Activated CD8-positive, alpha-beta memory T cell treated with anti-CD3 and anti-CD28 coated beads, Interleukin-2, amount 50 U/mL, for 48 hours (primary cell): ENCODE measurements around the gene MYCBP2.
"Not testable (repeated sequence)": the region's sequence is repeated elsewhere in the genome, so short reads cannot be mapped to it uniquely, and the experiment has no call there.

Source experiments
- DNase-seq: peaks from one replicate; pipeline ENCODE4 v3.0.0-alpha.2; 2020

The MYCBP2 gene

DNA sequence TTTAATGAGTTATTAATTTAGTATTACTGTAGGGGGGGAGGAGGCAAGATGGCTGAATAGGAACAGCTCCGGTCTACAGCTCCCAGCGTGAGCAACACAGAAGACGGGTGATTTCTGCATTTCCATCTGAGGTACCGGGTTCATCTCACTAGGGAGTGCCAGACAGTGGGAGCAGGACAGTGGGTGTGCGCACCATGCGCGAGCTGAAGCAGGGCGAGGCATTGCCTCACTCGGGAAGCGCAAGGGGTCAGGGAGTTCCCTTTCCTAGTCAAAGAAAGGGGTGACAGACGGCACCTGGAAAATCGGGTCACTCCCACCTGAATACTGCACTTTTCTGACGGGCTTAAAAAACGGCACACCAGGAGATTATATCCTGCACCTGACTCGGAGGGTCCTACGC, 127.9 kb downstream of the MYCBP2 start:
- DNase-seq, result not testable (repeated sequence)

DNA sequence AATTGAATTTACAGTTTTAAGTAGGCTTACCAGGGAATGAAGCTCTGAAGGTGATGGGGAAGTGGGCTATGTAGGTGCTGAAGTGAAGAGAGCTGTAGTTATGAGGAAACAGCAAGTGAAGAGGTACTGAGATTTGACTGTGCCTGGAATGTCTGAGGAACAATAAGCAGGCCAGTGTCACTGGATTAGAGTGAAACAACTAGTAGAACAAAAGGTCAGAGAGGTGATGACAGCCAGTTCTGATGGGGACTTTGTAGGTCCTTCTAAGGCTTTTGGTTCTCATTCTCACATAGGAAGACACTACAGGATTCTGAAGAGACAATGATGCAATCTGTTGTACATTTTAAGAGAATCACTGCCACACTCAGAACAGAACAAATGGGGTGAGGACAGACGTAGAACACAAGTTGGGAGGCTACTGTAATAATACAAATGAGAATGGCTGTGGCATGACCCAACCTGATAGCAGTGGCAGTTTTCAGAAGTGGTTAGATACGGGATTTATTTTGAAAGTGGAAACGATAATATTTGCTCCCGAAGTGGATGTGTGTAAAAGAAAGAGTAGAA, 130.8 kb downstream of the MYCBP2 start:
- no peak for DNase-seq

DNA sequence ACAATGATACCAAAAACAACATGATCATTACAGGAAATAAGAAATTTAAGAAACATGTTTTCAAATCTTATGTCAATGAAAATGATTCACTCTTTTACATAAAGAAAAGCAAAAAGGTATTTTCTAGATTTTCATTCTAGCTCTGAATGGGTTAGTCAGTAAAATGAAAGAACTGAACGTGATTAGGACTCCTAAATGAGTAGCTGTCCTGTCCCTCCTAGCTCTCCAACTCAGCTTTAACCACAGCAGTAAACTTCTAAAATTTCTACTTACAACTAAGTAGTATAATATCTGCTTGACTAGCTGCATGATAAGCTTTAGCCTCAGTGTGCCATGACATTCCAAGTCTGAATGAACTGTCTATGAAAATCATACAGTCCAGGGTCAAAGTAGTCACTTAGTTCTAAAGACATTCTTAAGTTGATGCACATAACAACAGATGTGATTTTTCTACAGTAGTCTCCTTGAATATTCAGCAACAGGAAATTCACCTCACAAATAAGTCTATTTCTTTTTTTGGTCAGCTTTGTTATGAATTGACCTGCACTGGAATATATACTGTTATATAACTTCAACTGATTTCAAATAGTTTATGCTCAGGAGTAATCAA, 136.4 kb downstream of the MYCBP2 start:
- no peak for DNase-seq

DNA sequence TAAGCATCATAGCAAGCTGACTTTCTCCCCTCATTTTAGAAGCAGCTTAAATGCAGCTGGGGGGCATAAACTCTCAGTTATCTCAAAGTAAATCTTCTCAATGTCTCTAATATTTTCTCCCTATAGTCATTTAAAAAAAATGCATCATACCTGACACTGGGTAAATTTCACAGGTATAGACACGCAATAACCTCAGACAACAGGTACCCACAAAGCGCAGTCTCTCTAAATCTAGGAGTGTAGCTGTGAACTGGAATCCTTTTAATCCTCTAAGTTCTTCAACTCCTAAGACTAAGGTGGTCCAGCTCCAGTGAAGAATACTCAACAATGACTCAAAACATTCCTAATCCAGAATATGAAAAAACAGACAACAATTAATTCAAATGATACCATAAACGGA, 141.2 kb downstream of the MYCBP2 start:
- DNase-seq, result no peak

DNA sequence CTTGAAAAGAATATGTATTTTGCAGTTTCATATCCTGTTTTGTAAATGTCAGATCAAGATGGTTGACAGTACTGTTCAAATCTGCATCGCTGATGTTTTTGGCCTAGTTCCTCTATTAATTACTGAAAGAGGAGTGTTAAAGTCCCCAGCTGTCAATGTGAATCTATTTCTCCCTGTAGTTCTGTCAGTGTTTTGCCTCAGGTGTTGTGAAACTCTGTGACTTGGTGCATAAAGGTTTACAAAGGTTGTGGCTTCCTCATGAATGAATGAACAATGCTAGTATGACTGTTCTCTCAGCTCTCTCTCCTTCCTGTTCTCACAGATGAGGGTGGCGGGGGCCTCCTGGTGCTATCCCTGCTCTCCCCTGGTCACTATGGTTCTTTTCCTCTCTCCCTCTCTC, 142.4 kb downstream of the MYCBP2 start:
- DNase-seq, result no peak

DNA sequence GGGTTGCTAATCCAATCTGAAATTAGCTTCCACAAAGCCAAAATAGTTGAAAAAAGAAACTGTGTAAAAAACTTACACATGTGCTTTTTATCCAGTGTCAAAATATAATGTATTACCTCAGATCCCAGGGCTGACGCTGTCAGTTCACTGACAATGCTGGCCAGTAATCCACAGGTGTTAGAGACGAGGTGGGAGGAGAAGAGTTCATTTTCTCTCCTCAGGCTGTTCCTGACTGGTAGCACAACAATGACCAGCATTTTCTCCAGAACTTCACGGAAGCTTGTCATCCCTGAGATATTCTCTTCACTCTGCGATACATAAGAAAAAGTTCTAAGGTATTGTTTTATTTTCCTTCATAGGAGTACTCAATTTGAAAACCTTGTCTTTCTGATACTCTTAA, 146.9 kb downstream of the MYCBP2 start:
- no peak for DNase-seq

DNA sequence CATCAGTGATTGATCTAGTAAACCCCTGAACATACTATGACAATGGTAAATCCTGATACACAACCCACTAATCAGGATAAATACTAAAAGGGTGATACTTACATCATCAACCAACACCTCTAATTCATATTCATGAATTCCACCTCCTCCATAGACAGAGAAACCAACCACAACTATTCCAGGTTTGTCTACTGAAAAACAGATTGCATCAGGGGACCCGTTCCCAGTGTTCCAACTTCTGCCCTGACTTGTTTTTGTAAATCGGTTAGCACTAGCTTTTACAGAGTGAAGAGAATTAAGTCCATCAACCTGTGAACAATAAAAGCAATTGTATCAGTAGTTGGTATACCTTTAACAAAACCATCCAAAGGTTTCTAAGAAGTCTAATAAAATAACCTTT, 149.2 kb downstream of the MYCBP2 start:
- DNase-seq, result no peak

DNA sequence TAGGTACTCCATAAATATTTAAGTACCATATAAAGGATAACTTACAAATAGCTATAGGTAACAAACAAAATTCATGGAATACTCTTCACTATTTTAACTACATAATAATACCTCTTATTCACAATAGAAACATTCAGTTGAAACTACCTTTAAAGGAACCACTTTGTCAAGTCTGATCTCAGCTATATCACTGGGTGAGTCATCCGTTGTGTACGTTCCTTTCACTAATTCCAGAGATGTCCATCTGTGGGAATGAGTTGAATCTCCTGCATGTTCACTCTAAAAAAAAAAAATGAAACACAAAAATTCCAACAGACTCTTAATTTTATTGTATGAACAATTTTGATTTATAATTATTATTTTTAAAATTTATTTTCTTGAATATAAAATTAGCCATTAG, 150.5 kb downstream of the MYCBP2 start:
- no peak for DNase-seq

DNA sequence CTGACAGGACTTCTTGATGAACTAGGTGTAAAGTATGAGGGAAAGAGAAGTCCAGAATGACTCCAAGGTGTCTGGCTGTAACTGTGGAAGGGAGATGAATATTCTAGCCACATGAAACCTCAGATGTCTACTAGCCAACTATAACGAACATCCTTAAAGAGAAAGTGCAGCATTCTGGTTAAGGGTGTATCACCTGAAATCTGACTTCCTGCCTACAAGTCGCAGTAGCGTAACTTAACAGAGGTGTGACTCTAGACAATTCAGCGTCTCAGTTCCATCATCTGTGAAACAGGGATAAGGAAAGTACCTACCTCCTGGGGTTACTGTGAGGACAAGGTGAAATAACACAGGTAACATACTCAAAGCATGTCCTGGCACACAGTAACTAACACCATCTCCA, 154.2 kb downstream of the MYCBP2 start:
- no peak for DNase-seq

DNA sequence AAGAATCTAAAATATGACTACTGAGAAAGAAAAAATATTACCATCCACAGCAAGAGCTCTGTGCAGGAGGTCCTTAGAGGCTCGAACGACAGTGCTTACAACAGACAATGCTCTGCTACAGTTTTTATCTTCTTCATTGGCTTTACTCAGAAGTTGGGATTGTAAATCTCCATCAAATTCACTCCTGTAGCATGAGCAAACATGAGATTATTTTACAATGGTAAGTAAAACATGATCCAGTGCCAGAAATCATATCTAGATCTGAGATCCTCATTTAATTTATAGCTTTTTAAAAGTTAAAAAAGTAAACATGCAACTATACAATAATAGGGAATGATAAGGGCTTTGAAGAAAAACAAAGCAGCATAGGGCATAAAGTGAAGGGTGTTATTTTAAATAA, 155.4 kb downstream of the MYCBP2 start:
- DNase-seq, result no peak

DNA sequence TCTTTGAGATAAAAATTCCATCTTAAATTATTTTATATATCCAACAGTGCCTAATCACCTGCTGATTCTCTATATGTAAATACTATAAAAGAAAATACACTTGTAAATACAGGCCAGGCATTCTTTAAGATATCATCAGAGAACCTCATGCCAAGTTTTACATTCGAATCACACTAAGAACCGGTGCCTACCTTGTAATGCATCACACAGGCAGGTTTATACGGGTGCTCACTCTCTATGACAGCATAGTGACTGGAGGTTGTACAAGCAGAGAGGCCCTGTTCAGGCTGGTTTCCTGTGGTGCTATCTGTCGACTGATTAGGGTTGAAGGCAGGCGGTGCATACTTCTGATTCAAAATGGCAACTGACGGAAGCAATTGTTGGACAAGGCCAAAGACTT, 158.7 kb downstream of the MYCBP2 start:
- DNase-seq, result no peak

DNA sequence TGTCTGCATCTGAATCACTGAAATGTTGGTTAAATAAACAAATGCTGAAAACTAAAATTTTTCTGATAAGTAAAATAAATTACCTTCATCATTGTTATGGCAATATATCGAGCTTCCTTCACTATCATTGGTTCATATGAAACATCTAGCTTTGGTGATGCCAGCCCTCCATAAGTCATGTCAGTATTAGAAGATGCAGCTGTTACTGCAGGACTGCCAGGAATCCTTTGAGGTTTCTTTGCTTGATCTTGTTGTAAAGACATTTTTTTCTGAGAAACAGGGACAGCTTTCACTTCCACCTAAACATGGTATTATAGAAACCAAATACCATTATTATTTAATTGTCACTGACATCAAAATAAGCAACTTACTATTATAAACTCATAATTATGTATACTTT, 176.2 kb downstream of the MYCBP2 start:
- no peak for DNase-seq

DNA sequence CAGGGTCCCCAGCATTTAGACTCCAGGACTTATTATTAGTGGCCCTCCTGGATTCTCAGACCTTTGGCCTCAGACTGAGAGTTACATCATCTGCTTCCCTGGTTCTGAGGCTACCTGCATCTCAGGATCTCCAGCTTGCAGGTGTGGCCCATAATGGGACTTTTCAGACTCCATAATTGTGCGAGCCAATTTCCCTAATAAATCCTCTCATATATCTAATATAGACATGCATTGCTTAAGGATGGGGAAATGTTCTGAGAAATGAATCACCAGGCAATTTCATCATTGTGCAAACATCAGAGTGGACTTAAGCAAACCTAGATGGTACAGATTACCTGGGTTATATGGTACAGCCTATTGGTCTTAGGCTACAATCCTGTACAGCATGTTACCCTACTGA, 183.5 kb downstream of the MYCBP2 start:
- DNase-seq, result no peak

DNA sequence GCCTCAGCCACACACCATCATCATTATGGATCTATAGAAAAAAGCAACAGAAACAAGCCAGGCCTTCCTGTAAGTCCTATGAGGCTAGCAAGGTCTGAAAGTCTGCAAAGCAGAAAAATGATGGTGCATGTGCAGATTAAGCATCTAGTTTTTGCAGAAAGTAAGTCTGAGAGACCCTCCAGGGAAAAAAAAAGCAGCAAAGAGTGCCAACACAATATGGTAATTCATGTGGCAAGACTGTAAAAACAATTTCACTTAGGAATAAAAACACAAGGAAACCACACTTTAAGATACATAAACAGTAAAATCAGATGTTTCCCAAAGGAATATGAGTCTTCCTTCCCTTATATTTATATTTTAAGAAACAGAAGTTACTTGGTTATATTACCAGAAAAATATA, 187.6 kb downstream of the MYCBP2 start:
- DNase-seq, result no peak

DNA sequence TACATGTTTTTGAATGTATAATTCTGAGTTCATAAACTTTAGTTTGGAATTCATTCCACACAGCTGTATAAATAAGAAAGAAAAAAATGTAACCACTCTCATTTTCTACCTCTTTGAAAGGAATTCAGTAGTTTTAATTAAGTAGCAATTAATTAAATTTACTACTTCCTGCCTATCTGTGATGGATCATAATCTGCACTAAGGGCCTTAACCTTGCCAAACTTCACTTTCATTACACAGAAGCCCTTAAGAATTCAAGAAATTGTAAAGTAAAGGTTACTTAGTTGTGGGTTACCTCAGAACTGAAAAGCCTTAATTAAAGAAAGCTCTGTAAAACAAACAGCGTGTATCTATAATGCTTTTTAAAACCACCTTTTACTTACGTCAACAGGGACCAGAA, 188.1 kb downstream of the MYCBP2 start:
- no peak for DNase-seq

DNA sequence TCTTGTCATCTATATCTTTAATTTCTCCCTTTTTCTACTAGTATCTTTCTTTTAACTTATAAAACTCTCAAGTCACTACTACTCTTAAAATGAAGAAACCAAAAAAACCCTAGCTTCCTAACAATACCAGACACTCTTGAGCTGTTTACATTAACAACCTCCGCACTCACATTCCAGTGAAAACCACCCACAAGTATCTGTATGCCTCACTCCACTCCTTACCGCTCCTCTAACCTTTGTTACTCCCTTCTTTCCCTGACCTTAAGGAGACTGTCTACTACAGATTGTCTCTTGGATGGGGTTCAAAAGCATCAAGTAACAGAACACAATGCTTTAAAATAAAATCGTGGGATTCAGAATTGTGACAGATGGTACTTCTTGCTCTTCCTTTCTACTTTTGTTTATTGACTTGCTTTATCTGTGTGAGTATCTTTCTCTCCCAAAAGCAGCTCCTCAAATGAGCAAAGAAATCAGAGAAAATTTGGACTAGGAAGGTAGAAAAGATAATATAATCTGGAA, 189.9 kb downstream of the MYCBP2 start:
- no peak for DNase-seq

DNA sequence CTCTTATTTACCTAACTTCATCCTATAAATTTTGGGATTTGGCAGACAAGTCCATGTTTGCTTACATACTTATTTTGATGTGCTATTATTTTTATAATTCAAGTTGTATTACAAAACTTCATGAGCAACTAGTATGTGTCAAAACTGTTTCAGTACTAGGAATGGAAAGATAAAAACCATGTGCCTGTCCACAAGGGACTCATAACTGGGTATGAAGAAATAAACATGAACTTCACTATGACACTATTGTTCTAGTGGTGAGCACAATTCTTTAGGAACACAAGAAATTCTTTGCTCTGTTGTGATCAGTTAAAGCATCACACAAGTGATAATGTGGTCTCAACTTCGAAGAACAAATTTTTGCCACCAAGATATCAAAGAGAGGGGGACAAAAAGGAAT, 202.5 kb downstream of the MYCBP2 start:
- DNase-seq, result no peak

DNA sequence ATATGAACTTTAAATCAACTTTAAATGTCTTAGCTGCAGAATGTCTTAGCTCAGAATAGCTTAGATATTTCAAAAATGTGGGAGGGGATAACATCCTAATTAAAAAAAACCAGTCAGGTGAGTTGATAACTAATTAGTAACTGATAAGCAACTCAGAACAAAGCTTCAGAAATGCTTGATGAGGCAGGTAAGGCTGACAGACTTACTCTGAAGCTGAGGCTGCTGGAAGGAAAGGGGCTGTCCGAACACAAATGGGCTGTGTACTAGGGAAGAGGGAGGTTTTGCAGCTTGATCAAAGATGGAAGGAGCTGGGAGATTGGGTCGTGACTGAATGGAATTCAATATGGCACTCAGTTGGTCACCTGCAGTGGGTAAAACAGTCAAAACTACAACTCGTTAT, 208.8 kb downstream of the MYCBP2 start:
- no peak for DNase-seq

DNA sequence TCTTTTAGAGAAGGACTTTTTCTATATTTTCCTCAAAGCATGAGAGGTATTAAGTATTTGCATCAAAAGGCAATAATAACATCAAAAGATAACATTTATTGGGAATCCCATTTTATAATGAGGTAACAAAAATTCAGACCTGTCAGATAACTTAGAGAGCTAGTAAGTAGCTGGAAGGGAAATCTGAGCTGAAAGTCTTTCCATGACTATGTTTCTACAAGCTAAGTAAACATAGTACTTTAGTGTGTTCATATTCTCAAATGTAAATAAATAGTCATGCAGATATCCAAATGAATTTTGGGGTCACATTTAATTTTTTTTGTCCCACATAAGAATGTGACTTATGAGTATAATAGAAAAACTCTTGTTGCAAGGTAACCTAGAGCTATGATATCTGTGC, 212.6 kb downstream of the MYCBP2 start:
- DNase-seq, result no peak

DNA sequence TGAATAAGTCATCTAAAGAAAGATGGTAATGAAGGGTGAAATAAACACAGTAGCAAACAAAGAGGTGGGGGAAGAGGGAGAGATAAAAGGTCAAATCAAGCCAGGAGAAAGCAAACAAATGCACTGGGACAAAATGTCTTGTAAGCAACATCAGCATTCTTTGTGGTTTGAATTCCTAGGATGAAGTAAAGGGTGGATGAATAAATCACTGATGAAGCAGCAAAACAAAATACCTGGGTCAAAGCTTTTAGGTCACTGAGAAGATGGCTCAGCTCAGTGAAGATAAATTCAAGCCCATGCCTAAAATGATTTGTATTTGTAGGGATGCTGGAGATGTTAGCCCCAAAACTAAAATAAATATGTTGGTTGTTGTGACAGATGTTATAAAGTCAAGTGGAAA, 213.4 kb downstream of the MYCBP2 start:
- DNase-seq, result no peak

DNA sequence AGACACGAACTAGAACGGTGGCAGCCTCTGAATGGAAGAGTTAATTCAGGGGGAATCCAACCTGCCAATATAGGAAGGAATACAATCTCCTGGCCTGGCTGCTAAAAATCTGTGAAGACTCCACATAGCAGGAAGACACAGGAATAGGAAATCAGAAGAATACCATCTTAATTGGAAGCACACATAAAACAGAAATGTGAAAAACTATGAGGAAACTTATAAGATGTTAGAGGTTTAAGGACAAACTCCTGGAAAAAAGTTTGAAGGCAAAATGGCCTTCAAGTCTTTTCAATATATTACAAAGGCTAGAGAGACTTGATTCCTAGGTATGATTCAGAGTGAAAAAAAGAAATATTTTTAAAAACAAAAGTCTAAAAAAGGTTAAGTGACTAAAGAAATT, 221.8 kb downstream of the MYCBP2 start:
- no peak for DNase-seq

DNA sequence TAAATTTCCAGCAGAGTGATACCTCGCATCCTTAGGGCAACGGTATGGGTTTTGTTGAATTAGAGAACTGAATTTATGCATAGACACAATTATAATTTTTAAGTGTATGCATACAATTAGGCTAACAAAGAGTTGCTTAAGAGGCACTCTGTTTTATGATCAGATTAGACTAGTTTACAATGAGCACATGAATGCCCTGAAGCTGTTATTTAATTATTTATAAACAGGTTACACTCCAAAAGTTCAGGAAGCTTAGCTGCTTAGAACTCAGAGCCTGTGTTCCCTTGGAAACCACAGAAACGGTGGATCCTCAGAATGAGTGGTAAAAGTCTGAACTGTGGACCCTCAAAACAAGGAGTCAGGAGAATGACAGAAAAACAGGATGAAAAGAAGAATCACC, 227.5 kb downstream of the MYCBP2 start:
- no peak for DNase-seq

DNA sequence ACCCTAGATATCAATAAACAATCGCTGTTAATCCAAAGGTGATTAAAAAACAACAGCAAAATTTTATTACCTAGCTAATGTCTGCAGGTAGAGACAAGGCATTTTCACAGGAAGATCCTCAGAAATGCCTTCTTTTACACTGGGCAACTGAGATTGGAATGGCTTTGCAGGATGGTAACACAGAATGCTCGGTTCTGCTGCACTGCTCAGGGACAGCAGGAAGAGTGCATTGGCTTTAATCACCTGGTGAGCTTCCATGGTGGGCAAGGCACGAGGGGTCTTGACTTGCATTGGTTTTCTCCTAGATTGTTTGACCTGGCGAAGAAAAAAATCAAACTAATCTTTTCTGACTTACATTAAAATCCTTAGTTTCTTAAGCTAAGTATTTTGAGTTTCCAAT, 231.6 kb downstream of the MYCBP2 start:
- no peak for DNase-seq

DNA sequence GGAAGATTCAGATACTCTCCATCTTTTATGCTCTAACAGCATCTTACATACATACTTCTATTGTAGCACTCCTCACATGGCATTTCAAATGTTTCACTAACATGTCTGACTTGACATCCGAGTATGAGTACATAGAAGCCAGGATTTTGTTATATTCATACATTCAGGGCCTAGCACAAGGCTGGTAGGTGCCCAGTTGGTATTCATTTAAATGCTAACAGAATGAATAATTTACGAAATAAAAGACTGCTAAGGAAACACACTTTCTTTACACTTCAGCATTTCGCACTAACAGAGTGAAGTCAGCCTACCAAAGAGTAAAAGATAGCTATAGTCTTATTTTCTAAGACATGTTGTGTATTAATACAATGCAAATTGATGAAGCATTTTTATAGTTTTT, 232.1 kb downstream of the MYCBP2 start:
- no peak for DNase-seq

DNA sequence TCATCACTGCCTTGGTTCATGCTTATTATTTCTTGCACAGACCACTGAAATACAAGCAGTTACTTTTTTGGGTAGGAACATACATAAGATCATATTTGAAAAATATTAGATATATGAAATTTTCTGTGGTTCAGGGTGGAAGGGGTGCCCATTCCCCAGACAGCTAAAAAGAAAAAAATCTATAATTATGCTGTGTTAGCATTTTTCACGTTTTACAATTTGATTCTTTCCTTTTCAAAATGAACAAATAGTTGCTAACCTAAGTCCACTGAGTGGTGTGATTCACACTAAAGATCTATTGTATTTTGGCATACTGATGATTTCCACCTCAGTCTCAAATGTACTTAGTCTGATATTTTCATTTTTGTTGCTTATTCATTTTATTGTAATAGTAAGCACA, 233.2 kb downstream of the MYCBP2 start:
- DNase-seq, result no peak
